HG03159 (cell line): ENCODE data around the gene PKHD1.

ENCODE experiments used
- ATAC-seq: cut with Tn5 transposase; IDR thresholded peaks from one replicate; pipeline ENCODE4 v1.9.1; 2021; ENCODE audit warnings: mild to moderate bottlenecking, moderate library complexity; ENCODE audit not compliant: unreplicated experiment

The PKHD1 gene

GRCh38 chr6:51570168-51570921 lies 517.1 kb downstream of the PKHD1 start:
- no peak for ATAC-seq

DNA sequence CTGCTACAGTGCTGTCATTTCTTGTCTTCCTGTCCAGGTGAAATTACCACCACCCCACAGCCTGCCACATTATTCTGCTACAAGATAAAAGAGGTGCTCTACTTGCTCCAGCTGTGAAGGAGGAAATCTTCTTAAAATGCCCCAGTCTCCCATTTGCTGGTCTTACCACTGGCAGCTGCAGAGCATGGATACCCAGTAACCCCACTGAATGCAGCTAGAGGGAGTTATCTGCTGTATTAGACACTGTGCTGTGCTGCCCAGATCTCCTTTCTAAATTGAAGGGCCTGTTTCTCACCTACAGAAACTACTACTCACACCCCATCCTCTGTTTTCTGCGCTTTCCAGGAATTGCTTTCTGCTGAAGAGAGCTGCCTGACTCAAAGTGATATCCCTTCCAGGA lies 517.8 kb downstream of the PKHD1 start:
- ATAC-seq, result no peak

DNA sequence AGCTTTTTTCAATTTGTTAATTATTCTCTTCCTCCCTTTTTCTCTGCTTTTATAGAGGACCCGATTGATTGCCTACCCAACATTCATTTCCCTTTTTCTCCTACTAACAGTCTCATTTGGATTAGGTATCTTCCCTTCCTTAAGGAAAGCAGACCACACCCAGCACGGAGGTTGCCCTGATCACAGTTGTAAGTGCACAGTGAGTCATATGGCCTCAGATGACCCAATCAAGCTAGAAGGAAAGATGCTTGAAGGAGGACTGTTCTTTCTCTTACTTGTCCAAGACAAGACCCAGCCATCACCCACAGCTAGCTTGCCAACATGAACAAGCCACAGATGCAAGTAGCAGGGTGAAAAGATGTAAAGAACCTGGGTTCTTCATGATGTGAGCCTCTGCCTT lies 518.6 kb downstream of the PKHD1 start:
- ATAC-seq, result no peak

- ATAC-seq, result no peak
Measured at GRCh38 chr6:51565472-51565871, 521.9 kb downstream of the PKHD1 start.
